ENCODE results near the gene KIF6. TPM values are rescaled to one million over a fixed set of nuclear protein-coding genes. Genes with fewer than 3 reads are reported as not detected.

Gene KIF6
- total RNA-seq, 1 donor from 2014 or later, result 0.43 TPM

DNA sequence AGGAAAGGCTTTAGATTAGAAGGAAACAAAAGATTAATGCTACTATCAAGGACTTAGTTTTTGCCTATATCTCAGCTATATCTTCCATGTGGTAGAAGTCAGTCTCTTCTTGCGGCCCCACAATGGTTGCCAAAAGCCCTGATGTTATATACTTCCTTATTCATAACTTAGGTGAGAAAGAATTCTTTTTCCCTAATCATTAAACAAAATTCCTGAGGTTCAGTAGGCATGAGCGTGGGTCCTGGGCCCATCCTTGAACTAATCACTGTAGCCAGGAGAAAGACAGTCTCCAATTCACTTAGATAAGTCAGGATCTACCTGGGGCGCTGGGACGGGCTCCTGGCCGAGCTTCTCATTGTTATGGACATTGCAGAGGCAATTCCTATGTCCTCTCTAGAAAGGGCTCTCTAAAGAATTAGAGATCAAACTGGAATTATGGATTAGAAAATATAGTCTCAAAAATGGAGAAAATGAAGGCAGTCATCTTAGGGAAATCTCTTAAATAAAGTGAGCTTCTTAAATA, 134.3 kb downstream of the KIF6 start:
- no peak overlapping the region for H3K27ac ChIP-seq
- TF ChIP-seq, protein P1, sequence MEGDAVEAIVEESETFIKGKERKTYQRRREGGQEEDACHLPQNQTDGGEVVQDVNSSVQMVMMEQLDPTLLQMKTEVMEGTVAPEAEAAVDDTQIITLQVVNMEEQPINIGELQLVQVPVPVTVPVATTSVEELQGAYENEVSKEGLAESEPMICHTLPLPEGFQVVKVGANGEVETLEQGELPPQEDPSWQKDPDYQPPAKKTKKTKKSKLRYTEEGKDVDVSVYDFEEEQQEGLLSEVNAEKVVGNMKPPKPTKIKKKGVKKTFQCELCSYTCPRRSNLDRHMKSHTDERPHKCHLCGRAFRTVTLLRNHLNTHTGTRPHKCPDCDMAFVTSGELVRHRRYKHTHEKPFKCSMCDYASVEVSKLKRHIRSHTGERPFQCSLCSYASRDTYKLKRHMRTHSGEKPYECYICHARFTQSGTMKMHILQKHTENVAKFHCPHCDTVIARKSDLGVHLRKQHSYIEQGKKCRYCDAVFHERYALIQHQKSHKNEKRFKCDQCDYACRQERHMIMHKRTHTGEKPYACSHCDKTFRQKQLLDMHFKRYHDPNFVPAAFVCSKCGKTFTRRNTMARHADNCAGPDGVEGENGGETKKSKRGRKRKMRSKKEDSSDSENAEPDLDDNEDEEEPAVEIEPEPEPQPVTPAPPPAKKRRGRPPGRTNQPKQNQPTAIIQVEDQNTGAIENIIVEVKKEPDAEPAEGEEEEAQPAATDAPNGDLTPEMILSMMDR (IDR thresholded peaks at IDR 0.05), result no peak
- no peaks in the 10 kb centered on the region for H3K36me3 ChIP-seq
- intact Hi-C loops (cut with DNase I), result no loop called here
- H3K4me1 ChIP-seq, result no peaks in the 10 kb centered on the region
- H3K27me3 ChIP-seq, result no peaks in the 10 kb centered on the region
- no peak overlapping the region for H3K4me3 ChIP-seq
- no peak for DNase-seq (ENCODE audit: low spot score in 2 of 2)
- no peaks in the 10 kb centered on the region for H3K9me3 ChIP-seq

DNA sequence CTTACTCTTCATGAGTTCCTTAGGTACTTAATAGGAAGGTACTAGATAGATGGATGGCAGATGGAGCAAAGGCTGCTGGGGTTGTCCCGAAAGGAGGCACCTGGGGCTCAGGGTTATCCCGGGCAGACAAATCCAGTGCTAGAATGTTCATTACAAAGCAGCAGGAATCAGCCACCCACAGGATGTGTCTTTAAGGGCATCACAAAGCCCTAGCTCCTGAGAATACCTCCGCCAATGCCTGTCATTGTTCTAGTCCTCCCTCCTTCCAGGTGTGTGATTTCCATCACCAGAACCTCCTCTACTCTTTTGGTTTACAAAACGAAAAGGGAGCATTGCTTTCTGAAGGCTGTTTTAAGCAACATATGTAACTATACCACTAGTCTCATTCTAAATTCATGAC, 138.1 kb downstream of the KIF6 start:
- TF ChIP-seq, protein P1 (IDR thresholded peaks at IDR 0.05), result no peak

DNA sequence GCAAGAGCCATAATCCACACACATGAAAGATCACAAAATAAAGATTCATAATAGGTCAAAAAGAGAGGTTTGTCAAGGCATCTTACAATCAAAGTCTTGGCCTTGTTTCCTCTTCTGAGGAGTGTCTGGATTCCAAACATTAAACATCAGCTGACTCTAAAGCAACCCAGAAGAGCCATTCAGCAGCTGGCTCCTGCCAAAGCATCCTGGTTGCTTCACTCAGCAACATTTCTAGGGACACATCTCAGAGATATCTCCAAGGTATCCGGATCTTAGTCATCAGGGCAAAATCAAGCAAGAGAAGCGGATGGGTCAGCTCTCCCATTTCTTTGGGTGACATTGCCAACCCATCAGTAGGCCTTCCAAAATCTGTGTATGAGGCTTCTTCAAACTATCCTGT, 139.6 kb downstream of the KIF6 start:
- H3K36me3 ChIP-seq, result no peaks in the 10 kb centered on the region
- no peaks in the 10 kb centered on the region for H3K27me3 ChIP-seq
- no peak overlapping the region for H3K27ac ChIP-seq
- intact Hi-C loops (cut with DNase I), result no loop called here
- H3K4me1 ChIP-seq, result no peaks in the 10 kb centered on the region
- H3K9me3 ChIP-seq, result no peaks in the 10 kb centered on the region
- H3K4me3 ChIP-seq, result no peak overlapping the region
- TF ChIP-seq, protein P1 (IDR thresholded peaks at IDR 0.05), result no peak
- no peak for DNase-seq (ENCODE audit: low spot score in 2 of 2)

More for the DNA sequence above, 138.1 kb downstream of the KIF6 start:
- Histone ChIP-seq H3K9me3 (no peaks in the 10 kb centered on the region), H3K4me1 (no peaks in the 10 kb centered on the region), H3K36me3 (no peaks in the 10 kb centered on the region), H3K27ac (no peak overlapping the region), H3K4me3 (no peak overlapping the region), H3K27me3 (no peaks in the 10 kb centered on the region)
- no peak for DNase-seq (ENCODE audit: low spot score in 2 of 2)
- intact Hi-C loops (cut with DNase I), result no loop called here

DNA sequence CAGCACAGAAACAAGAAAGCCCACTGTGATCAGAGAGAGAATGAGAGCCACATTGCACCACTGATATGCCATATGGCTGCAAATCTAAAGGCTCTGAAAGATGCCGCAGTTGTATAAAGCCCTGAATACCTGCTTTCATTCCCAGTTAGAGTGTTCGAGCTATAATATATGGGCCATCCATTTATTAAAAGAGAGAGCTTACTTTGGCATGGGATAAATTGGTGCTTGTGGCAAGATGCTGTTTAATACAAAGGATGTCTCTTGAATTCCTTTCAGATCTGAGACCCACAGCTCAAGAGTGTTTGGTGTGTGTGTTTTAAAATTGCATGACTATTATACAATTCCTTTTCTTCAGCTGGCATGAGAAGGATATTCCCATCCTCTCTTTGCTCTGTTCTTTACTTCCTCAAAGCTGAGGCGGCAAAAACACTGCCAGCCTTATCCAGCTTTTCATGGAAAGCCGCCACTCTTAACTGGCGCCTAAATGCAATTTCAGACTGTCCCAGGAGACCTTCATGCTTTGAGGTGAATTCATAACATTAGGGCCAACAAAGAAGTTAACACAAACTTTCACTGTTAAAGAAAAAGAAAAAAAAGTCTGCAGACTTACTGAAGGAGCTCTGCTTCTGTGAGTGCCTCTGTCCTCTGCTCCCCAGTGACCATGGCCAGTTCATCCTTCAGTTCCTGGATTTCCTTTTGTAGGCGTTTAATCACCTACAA, 147.6 kb downstream of the KIF6 start:
- no peaks in the 10 kb centered on the region for H3K27me3 ChIP-seq
- intact Hi-C loops (cut with DNase I), result no loop called here
- H3K4me3 ChIP-seq, result no peak overlapping the region
- H3K27ac ChIP-seq, result no peak overlapping the region
- no peak for DNase-seq (ENCODE audit: low spot score in 2 of 2)
- H3K4me1 ChIP-seq, result peaks cover 0 to 6% of the 10 kb centered on the region in 2 donors
- no peaks in the 10 kb centered on the region for H3K36me3 ChIP-seq
- TF ChIP-seq, protein P1 (IDR thresholded peaks at IDR 0.05), result no peak
- no peaks in the 10 kb centered on the region for H3K9me3 ChIP-seq

DNA sequence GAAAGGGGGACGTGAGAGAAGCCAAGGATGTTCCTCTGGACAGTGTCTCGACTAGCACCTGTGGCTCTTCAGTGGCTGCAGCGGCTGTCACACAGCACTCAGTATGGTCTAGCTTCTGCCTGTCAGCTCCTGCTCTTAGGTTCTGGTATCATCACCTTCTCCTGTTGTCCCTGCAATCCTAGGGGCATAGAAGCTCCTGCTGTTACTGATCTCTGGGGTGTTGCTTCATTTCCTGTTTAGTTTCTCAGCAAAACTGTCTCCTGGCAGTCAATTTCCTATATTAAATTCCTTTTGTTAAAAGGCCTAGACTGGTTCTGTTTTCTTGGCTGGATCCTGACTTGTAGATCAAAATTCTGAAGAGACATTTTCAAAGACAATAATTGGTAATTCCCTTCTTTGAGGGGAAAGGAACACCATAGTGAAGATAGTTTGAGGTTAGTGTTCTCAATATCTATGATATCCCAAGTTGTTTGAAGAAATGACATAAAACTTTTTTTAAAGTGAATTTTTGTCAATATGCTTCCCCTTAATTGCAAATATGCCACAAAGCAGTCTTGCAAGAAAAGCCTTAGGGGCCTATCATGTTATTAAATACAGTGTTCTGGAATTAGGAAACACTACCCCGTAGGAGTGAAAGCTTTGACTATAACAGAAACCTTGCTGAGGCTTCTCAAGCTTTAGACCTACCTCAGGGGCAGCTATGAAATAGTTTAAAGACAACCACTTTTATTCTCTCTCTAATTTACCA, 148.5 kb downstream of the KIF6 start:
- DNase-seq (ENCODE audit: low spot score in 2 of 2), result no peak
- H3K4me3 ChIP-seq, result no peak overlapping the region
- intact Hi-C loops (cut with DNase I), result no loop called here

More for the DNA sequence above, 148.5 kb downstream of the KIF6 start:
- no peaks in the 10 kb centered on the region for H3K36me3 ChIP-seq
- no peaks in the 10 kb centered on the region for H3K27me3 ChIP-seq
- no peaks in the 10 kb centered on the region for H3K9me3 ChIP-seq
- H3K27ac ChIP-seq, result no peak overlapping the region
- TF ChIP-seq, protein P1 (IDR thresholded peaks at IDR 0.05), result no peak
- peaks cover 0 to 6% of the 10 kb centered on the region in 2 donors for H3K4me1 ChIP-seq

All from ascending aorta (tissue), 2 donors.